ENCODE results near the gene HLA-F. TPM values are rescaled to one million over a fixed set of nuclear protein-coding genes. Genes with fewer than 3 reads are reported as not detected.

HLA-F gene
- total RNA-seq (2014; rRNA removed; shearing (Covaris generic)) = 137 and 176 TPM in 2 replicates

- Histone ChIP-seq H3K9me3 (replicated peaks) (0 out of 2 replicates have a peak, but pooled peaks cover 3% of the 10 kb centered on the region), H3K27me3 (replicated peaks) (no peaks in the 10 kb centered on the region), H3K4me3 (peak within 1 kb of the TSS; percentile 86), H3K36me3 (peaks cover 49% of the 10 kb centered on the region), H3K27ac (peak within 1 kb of the TSS; percentile 83), H3K4me1 (replicated peaks) (peaks cover 15% of the 10 kb centered on the region)
- peak; percentile 85 to 88 for DNase-seq (ENCODE audit: low read depth in 1 of 2, low spot score in 2 of 2)
Observed at GRCh38 chr6:29723262-29723665, at the start of gene HLA-F. HLA-F (plus strand) TSS chr6:29723434; CDS start chr6:29723464, 30 bp downstream.

DNA sequence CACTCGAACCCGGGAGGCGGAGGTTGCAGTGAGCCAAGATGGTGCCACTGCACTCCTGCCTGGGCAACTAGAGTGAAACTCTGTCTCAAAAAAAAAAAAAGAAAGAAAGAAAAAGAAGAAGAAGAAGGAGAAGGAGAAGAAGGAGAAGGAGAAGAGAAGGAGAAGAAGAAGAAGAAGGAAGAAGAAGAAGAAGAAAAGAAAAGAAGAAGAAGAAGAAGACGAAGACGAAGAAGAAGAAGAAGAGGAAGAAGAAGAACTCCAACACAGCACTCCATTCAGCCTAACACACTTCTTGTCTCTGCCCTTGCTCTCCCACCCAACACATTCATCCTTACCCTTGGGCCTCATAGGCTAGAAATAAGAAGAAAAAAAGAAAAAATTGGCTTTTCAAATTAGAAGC lies 49.2 kb upstream of the HLA-F start:
- Histone ChIP-seq H3K4me1 (replicated peaks) (no peaks in the 10 kb centered on the region), H3K36me3 (no peaks in the 10 kb centered on the region), H3K4me3 (no peak overlapping the region), H3K27ac (no peak overlapping the region), H3K9me3 (replicated peaks) (no peaks in the 10 kb centered on the region), H3K27me3 (replicated peaks) (no peaks in the 10 kb centered on the region)
- no peak for DNase-seq (ENCODE audit: low read depth in 1 of 2, low spot score in 2 of 2)

GRCh38 chr6:29675561-29675960 lies 47.7 kb upstream of the HLA-F start:
- Histone ChIP-seq H3K4me1 (replicated peaks) (no peaks in the 10 kb centered on the region), H3K36me3 (no peaks in the 10 kb centered on the region), H3K9me3 (replicated peaks) (no peaks in the 10 kb centered on the region), H3K27me3 (replicated peaks) (no peaks in the 10 kb centered on the region), H3K4me3 (no peak overlapping the region), H3K27ac (no peak overlapping the region)
- DNase-seq (ENCODE audit: low read depth in 1 of 2, low spot score in 2 of 2) = no peak

- H3K9me3 ChIP-seq (replicated peaks) = no peaks in the 10 kb centered on the region
- no peaks in the 10 kb centered on the region for H3K4me1 ChIP-seq (replicated peaks)
- H3K27ac ChIP-seq = no peak overlapping the region
- no peaks in the 10 kb centered on the region for H3K27me3 ChIP-seq (replicated peaks)
- no peaks in the 10 kb centered on the region for H3K36me3 ChIP-seq
- DNase-seq (ENCODE audit: low read depth in 1 of 2, low spot score in 2 of 2) = no peak
- H3K4me3 ChIP-seq = no peak overlapping the region
Observed at GRCh38 chr6:29676981-29677601, 46.1 kb upstream of the HLA-F start.

GRCh38 chr6:29678114-29678513 lies 45.1 kb upstream of the HLA-F start:
- Histone ChIP-seq H3K27ac (no peak overlapping the region), H3K27me3 (replicated peaks) (no peaks in the 10 kb centered on the region), H3K9me3 (replicated peaks) (no peaks in the 10 kb centered on the region), H3K4me1 (replicated peaks) (no peaks in the 10 kb centered on the region), H3K36me3 (no peaks in the 10 kb centered on the region), H3K4me3 (no peak overlapping the region)
- DNase-seq (ENCODE audit: low read depth in 1 of 2, low spot score in 2 of 2) = no peak

- Histone ChIP-seq H3K9me3 (replicated peaks) (no peaks in the 10 kb centered on the region), H3K4me1 (replicated peaks) (no peaks in the 10 kb centered on the region), H3K36me3 (no peaks in the 10 kb centered on the region), H3K27me3 (replicated peaks) (no peaks in the 10 kb centered on the region), H3K4me3 (no peak overlapping the region), H3K27ac (no peak overlapping the region)
- DNase-seq (ENCODE audit: low read depth in 1 of 2, low spot score in 2 of 2) = no peak
Observed at GRCh38 chr6:29679962-29680361, 43.3 kb upstream of the HLA-F start.

DNA sequence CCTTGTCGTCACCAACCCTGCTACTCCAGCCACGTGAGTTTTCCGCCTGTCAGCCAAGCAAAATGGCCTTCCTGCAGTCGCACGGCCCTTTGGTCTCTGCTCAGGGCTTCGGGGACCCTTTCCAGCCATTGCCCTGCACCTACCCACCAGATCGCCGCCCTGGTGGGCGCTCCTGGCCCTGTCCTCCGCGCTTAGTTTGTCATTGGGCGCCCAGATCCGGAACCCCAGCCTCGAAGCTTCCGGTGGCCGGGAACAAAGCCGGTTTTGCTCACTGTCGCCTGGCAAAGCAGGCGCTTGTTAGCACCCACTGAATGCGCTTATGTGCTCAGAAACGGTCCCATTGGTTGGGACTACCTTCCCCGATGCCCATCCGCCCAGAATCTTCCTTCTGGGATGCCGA lies 42.8 kb upstream of the HLA-F start:
- Histone ChIP-seq H3K4me3 (no peak overlapping the region), H3K27me3 (replicated peaks) (no peaks in the 10 kb centered on the region), H3K27ac (no peak overlapping the region), H3K9me3 (replicated peaks) (no peaks in the 10 kb centered on the region), H3K36me3 (no peaks in the 10 kb centered on the region), H3K4me1 (replicated peaks) (no peaks in the 10 kb centered on the region)
- DNase-seq (ENCODE audit: low read depth in 1 of 2, low spot score in 2 of 2) = no peak

- Histone ChIP-seq H3K36me3 (no peaks in the 10 kb centered on the region), H3K27me3 (replicated peaks) (no peaks in the 10 kb centered on the region), H3K4me1 (replicated peaks) (no peaks in the 10 kb centered on the region), H3K9me3 (replicated peaks) (no peaks in the 10 kb centered on the region), H3K4me3 (no peak within 1 kb of the TSS), H3K27ac (no peak within 1 kb of the TSS)
- no peak for DNase-seq (ENCODE audit: low read depth in 1 of 2, low spot score in 2 of 2)
Observed at GRCh38 chr6:29680904-29681303, 42.3 kb upstream of the HLA-F start, which contains the start of gene ZFP57. ZFP57 (minus strand) TSS chr6:29681152; CDS start chr6:29677003, 4,149 bp downstream.

DNA sequence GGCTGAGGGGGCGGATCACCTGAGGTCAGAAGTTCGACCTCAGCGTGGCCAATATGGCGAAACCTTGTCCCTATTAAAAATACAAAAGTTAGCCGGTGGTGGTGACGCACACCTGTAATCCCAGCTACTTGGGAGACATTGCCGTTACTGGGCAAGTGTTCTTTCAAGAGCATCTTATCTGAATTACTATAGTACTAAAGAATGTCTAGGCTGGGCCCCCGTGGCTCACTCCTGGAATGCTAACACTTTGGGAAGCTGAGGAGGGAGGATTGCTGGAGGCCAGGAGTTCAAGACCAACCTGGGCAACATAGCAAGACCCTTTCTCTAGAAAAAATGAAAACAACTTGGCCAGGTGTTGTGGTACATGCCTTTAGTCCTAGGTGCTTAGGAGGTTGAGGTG lies 41.4 kb upstream of the HLA-F start:
- Histone ChIP-seq H3K9me3 (replicated peaks) (no peaks in the 10 kb centered on the region), H3K27ac (no peak overlapping the region), H3K4me1 (replicated peaks) (no peaks in the 10 kb centered on the region), H3K36me3 (no peaks in the 10 kb centered on the region), H3K4me3 (no peak overlapping the region), H3K27me3 (replicated peaks) (no peaks in the 10 kb centered on the region)
- no peak for DNase-seq (ENCODE audit: low read depth in 1 of 2, low spot score in 2 of 2)

- H3K36me3 ChIP-seq = no peaks in the 10 kb centered on the region
- H3K9me3 ChIP-seq (replicated peaks) = no peaks in the 10 kb centered on the region
- no peak for DNase-seq (ENCODE audit: low read depth in 1 of 2, low spot score in 2 of 2)
Observed at GRCh38 chr6:29685718-29686326, 37.4 kb upstream of the HLA-F start.

GRCh38 chr6:29694637-29695036 lies 28.6 kb upstream of the HLA-F start:
- H3K27ac ChIP-seq = no peak overlapping the region
- H3K4me3 ChIP-seq = no peak overlapping the region
- no peaks in the 10 kb centered on the region for H3K36me3 ChIP-seq
- H3K4me1 ChIP-seq (replicated peaks) = no peaks in the 10 kb centered on the region
- no peaks in the 10 kb centered on the region for H3K9me3 ChIP-seq (replicated peaks)
- DNase-seq (ENCODE audit: low read depth in 1 of 2, low spot score in 2 of 2) = no peak
- H3K27me3 ChIP-seq (replicated peaks) = no peaks in the 10 kb centered on the region

More at GRCh38 chr6:29685718-29686326, 37.4 kb upstream of the HLA-F start:
- Histone ChIP-seq H3K4me3 (no peak overlapping the region), H3K27me3 (replicated peaks) (no peaks in the 10 kb centered on the region), H3K4me1 (replicated peaks) (no peaks in the 10 kb centered on the region), H3K27ac (no peak overlapping the region)

DNA sequence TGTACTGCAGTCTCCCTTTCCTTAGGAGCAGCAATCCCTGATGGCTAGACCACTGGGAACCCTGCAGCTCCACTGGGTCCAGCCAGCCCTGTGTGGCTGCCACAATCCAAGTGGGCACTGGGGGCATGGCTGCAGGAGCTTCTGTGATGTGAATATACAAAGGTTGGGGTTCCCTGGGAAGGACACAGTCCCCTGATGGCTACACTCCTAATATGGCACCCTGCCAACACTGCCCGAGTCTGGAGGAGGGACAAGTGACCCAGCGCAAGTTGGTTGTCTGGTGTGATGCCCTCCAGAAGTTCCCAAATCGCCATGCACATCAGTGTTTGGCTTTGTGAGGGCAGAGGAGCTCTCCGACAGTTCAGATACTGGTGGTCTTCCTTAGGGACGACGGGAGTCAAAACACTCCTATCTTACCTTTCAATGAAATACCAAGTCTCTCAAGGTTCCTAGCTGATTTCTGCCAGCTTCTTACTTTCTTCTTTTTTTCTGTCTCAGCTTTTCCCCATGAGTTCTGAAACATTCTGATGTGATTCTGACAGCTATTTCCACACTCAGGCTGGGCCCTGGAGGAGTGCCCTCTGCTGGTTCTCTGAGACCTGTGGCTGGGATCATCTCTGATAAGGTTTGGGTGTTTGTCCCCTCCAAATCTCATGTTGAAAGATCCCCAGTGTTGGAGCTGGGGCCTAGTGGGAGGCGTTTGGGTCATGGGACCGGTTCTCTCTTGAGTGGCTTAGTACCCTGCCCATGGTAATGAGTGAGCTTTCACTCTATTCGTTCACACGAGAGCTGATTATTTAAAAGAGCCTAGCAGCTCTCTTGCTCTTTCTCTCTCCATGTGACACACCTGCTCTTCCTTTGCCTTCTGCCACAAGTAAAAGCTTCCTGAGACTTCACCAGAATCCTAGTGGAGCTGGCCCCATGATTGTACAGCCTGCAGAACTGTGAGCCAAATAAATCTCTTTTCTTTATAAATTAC lies 26.8 kb upstream of the HLA-F start:
- Histone ChIP-seq H3K9me3 (replicated peaks) (no peaks in the 10 kb centered on the region), H3K27ac (no peak overlapping the region), H3K4me1 (replicated peaks) (no peaks in the 10 kb centered on the region), H3K36me3 (no peaks in the 10 kb centered on the region), H3K27me3 (replicated peaks) (no peaks in the 10 kb centered on the region), H3K4me3 (no peak overlapping the region)
- no peak for DNase-seq (ENCODE audit: low read depth in 1 of 2, low spot score in 2 of 2)

- H3K27ac ChIP-seq = no peak overlapping the region
- H3K4me1 ChIP-seq (replicated peaks) = no peaks in the 10 kb centered on the region
- no peaks in the 10 kb centered on the region for H3K9me3 ChIP-seq (replicated peaks)
- no peaks in the 10 kb centered on the region for H3K36me3 ChIP-seq
- H3K27me3 ChIP-seq (replicated peaks) = peaks cover 8% of the 10 kb centered on the region
- H3K4me3 ChIP-seq = no peak overlapping the region
- peak; percentile 30 to 64 for DNase-seq (ENCODE audit: low read depth in 1 of 2, low spot score in 2 of 2)
Observed at GRCh38 chr6:29702519-29703103, 20.6 kb upstream of the HLA-F start.
